ENCODE results near the gene MALL. TPM values are rescaled to one million over a fixed set of nuclear protein-coding genes. Genes with fewer than 3 reads are reported as not detected.

MALL gene
- total and polyA plus RNA-seq, 7 donors = 2.6 to 10.0 (median 4.8) TPM

GRCh38 chr2:110105608-110106467, 9.8 kb downstream of the MALL start:
- H3K36me3 ChIP-seq (ENCODE audit: insufficient read depth in 1 of 2, low read depth in 1 of 2) = no peaks in the 10 kb centered on the region
- no peak overlapping the region for H3K27ac ChIP-seq
- DNase-seq (no peak), ATAC-seq (no peak)
- H3K4me1 ChIP-seq = peaks cover 6% of the 10 kb centered on the region
- H3K4me3 ChIP-seq = no peak overlapping the region
- TF ChIP-seq CTCF (IDR thresholded peaks at IDR 0.05) = no peak
- intact Hi-C loops (cut with DNase I) = no loop called here
- no peaks in the 10 kb centered on the region for H3K9me3 ChIP-seq
- 59 to 68% (median 66%) methylated on average over 8 of the region's 8 CpGs for WGBS, 3 donors
- no peaks in the 10 kb centered on the region for H3K27me3 ChIP-seq (ENCODE audit: insufficient read depth in 3 of 3, low read length in 2 of 3)

GRCh38 chr2:110105183-110105582, 10.4 kb downstream of the MALL start:
- H3K36me3 ChIP-seq (ENCODE audit: insufficient read depth in 1 of 2, low read depth in 1 of 2) = no peaks in the 10 kb centered on the region
- no peak for TF ChIP-seq CTCF (IDR thresholded peaks at IDR 0.05)
- H3K4me3 ChIP-seq = no peak overlapping the region
- no peaks in the 10 kb centered on the region for H3K9me3 ChIP-seq
- intact Hi-C loops (cut with DNase I) = no loop called here
- DNase-seq (no peak), ATAC-seq (no peak)
- H3K27ac ChIP-seq = no peak overlapping the region
- WGBS, 3 donors = 83 to 90% (median 88%) methylated on average over 4 of the region's 4 CpGs
- H3K27me3 ChIP-seq (ENCODE audit: insufficient read depth in 3 of 3, low read length in 2 of 3) = no peaks in the 10 kb centered on the region
- H3K4me1 ChIP-seq = peaks cover 7% of the 10 kb centered on the region

- intact Hi-C loops (cut with DNase I) = no loop called here
- DNase-seq (no peak), ATAC-seq (no peak)
- Histone ChIP-seq H3K4me1 (peaks cover 7% of the 10 kb centered on the region), H3K36me3 (ENCODE audit: insufficient read depth in 1 of 2, low read depth in 1 of 2) (no peaks in the 10 kb centered on the region), H3K27ac (no peak overlapping the region), H3K9me3 (no peaks in the 10 kb centered on the region), H3K27me3 (ENCODE audit: insufficient read depth in 3 of 3, low read length in 2 of 3) (no peaks in the 10 kb centered on the region), H3K4me3 (no peak overlapping the region)
- 86 to 88% (median 87%) methylated on average over 10 of the region's 10 CpGs for WGBS, 3 donors
- TF ChIP-seq CTCF (IDR thresholded peaks at IDR 0.05) = no peak
These were observed 11.4 kb downstream of the MALL start for GRCh38 chr2:110104025-110104771.

GRCh38 chr2:110103061-110103961, 12.3 kb downstream of the MALL start:
- ATAC-seq (no peak), DNase-seq (no peak)
- no peak for TF ChIP-seq CTCF (IDR thresholded peaks at IDR 0.05)
- Histone ChIP-seq H3K4me3 (no peak overlapping the region), H3K36me3 (ENCODE audit: insufficient read depth in 1 of 2, low read depth in 1 of 2) (no peaks in the 10 kb centered on the region), H3K27me3 (ENCODE audit: insufficient read depth in 3 of 3, low read length in 2 of 3) (no peaks in the 10 kb centered on the region), H3K9me3 (no peaks in the 10 kb centered on the region), H3K4me1 (peaks cover 7% of the 10 kb centered on the region), H3K27ac (no peak overlapping the region)
- 81 to 83% (median 82%) methylated on average over 19 to 20 of the region's 20 CpGs for WGBS, 3 donors
- intact Hi-C loops (cut with DNase I) = no loop called here
